IgD-negative memory B cell (primary cell): ENCODE data around the gene CCDC175. TPM values are rescaled to one million over a fixed set of nuclear protein-coding genes. Genes with fewer than 3 reads are reported as not detected.

Source experiments
- H3K27ac Mint-ChIP-seq, 3 donors: one replicate each; pipeline ENCODE4 v1.8.0; 2020 to 2022; ENCODE audit warnings: mild to moderate bottlenecking in 3 of 3, mixed read lengths in 3 of 3, moderate library complexity in 1 of 3
- H3K27me3 Mint-ChIP-seq: one replicate; pipeline ENCODE4 v1.8.0; 2021; ENCODE audit warnings: mixed read lengths
- H3K36me3 Mint-ChIP-seq: one replicate; pipeline ENCODE4 v1.8.0; 2020; ENCODE audit warnings: mild to moderate bottlenecking, mixed read lengths
- H3K4me1 Mint-ChIP-seq, 3 donors: one replicate each; pipeline ENCODE4 v1.8.0; 2020 to 2022; ENCODE audit warnings: mixed read lengths in 3 of 3, mild to moderate bottlenecking in 1 of 3
- H3K4me3 Mint-ChIP-seq, 4 donors: one replicate each; pipeline ENCODE4 v1.8.0; 2020 to 2022; ENCODE audit warnings: mild to moderate bottlenecking in 4 of 4, mixed read lengths in 4 of 4, moderate library complexity in 3 of 4
- H3K9me3 Mint-ChIP-seq, 3 donors: one replicate each; pipeline ENCODE4 v1.8.0; 2020 to 2021; ENCODE audit warnings: mixed read lengths in 3 of 3, mild to moderate bottlenecking in 1 of 3
- polyA plus RNA-seq: library from polyadenylated mRNA; unstranded; fragments of 300-500 nt; fragmentation: Illumina TruSeq; gene quantifications from one replicate; pipeline ENCODE4 v1.2.3, GENCODE V29; 2021

CCDC175 gene
- polyA plus RNA-seq, 1 donor from 2014 or later = not detected

DNA sequence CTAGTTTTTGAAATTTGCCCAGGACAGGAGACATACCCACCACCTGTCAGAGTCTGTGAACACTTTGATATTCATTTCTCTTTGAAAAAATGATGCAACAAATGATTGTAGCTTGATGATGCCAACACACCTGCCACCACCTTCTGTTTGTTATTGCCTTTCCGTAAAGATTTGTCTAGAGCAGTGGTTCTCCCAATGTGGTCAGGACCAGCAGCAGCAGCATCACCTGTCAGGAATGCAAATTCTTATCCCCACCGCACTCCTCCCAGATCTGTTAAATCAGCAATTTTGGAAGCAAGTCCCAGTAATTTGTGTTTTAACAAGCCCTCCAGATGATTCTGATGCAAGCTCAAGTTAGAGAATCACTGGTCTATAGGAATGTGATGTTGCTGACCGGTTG lies 9.9 kb downstream of the CCDC175 start:
- Mint-ChIP-seq H3K27ac (no peak overlapping the region), H3K4me3 (no peak overlapping the region), H3K36me3 (no peaks in the 10 kb centered on the region), H3K9me3 (no peaks in the 10 kb centered on the region), H3K4me1 (no peaks in the 10 kb centered on the region), H3K27me3 (peaks cover 19% of the 10 kb centered on the region)

DNA sequence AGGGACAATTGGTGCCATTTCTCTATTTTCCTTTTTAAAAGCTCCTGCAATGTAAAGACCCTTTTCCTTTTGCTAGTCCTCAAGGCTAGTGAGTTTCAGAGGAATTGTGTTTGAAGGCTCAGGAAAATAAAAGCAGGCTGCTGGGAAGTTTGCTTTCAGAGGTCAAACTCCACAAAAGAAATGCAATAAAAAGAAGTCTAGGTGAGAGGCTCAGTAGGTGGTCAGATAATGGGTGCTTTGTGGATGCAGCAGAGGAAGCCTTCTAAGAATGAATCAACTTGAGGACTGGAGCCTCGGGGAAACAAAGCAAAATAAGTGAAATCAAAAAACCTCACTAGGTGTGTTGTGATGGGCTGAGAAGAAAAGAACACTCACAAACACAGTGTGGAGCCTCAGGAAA lies 10.3 kb downstream of the CCDC175 start:
- no peaks in the 10 kb centered on the region for H3K4me1 Mint-ChIP-seq
- no peaks in the 10 kb centered on the region for H3K9me3 Mint-ChIP-seq
- no peak overlapping the region for H3K27ac Mint-ChIP-seq
- H3K27me3 Mint-ChIP-seq = peaks cover 19% of the 10 kb centered on the region
- no peaks in the 10 kb centered on the region for H3K36me3 Mint-ChIP-seq
- H3K4me3 Mint-ChIP-seq = no peak overlapping the region

DNA sequence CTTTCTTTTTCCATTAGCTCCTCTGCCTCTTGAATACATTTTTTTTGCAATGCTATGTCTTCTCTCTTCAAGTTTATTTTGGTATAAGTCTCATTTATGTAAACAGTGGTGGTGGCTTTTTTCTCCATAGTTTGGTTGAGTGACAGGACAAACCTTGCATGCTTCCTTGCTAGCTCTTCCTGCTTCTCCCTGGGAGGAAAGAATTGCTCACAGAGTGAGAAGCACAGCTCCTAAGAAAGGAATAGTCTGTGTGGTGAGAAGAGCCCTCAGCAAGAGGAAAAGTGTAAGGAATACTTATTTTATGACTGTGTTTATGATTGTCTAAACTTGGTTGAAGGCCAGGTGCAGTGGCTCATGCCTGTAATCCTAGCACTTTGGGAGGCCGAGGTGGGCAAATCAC lies 11.5 kb downstream of the CCDC175 start:
- no peaks in the 10 kb centered on the region for H3K4me1 Mint-ChIP-seq
- H3K27me3 Mint-ChIP-seq = peaks cover 16% of the 10 kb centered on the region
- H3K27ac Mint-ChIP-seq = no peak overlapping the region
- H3K4me3 Mint-ChIP-seq = no peak overlapping the region
- H3K9me3 Mint-ChIP-seq = no peaks in the 10 kb centered on the region
- no peaks in the 10 kb centered on the region for H3K36me3 Mint-ChIP-seq

DNA sequence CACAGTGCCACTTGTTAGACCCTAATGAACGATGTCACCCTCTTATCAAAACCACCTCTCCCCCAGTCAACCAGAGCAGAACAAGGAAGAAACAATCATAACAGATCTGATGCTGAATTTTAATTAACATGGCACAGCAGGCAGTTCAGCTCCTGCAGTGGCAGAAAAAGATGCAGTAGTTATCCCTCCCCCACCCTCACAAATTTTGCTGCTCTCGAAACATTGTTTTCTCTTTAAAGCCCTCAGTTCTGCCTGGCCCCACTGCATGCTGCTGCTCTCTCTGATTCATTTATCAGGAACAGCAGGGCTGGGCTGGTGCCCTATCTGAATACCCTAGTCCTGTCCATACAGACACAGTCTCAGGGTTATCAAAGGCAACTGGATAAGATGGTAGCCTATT lies 12.2 kb downstream of the CCDC175 start:
- Mint-ChIP-seq H3K4me3 (no peak overlapping the region), H3K27ac (no peak overlapping the region), H3K9me3 (no peaks in the 10 kb centered on the region), H3K36me3 (no peaks in the 10 kb centered on the region), H3K4me1 (no peaks in the 10 kb centered on the region), H3K27me3 (peaks cover 16% of the 10 kb centered on the region)

DNA sequence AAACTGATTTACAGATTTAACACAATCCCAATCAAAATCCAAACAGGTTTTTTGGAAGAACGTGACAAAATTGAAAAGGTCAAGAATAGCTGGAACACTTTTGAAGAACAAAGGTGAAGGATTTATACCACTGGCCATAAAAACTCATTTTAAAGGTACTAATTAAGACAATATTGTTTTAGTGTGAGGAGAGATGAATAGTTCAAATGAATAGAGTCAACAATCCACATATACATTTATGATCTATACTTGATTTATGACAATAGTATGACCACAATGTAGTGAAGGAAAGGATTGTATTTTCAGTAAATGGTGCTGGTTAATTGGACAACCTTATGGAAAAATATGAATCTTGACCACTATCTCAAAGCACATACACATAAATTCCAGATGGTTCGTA lies 29.3 kb downstream of the CCDC175 start:
- no peaks in the 10 kb centered on the region for H3K36me3 Mint-ChIP-seq
- no peak overlapping the region for H3K27ac Mint-ChIP-seq
- H3K27me3 Mint-ChIP-seq = peaks cover 17% of the 10 kb centered on the region

DNA sequence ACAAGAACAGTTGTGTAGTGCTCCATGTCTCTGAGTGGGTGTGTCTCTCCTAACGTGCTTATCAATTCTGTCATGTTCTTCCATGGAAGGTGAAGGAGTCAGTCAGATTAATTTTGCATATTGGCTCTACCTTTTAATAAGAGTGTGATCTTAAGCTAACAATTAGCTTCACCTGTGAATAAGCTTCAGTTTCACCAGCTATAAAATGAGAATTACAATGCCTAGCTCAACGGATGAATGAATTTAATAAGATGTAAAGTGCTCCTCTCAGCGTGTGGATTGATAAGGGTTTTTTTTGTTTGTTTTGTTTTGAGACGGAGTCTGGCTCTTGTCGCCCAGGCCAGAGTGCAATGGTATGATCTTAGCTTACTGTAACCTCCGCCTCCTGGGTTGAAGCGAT lies 32.7 kb downstream of the CCDC175 start:
- Mint-ChIP-seq H3K9me3 (no peaks in the 10 kb centered on the region), H3K27ac (no peak overlapping the region), H3K36me3 (no peaks in the 10 kb centered on the region), H3K4me3 (no peak overlapping the region), H3K27me3 (peaks cover 15% of the 10 kb centered on the region), H3K4me1 (peaks cover 2 to 3% (median 2%) of the 10 kb centered on the region in 3 donors)

More for the DNA sequence above, 29.3 kb downstream of the CCDC175 start:
- no peaks in the 10 kb centered on the region for H3K4me1 Mint-ChIP-seq
- no peak overlapping the region for H3K4me3 Mint-ChIP-seq
- no peaks in the 10 kb centered on the region for H3K9me3 Mint-ChIP-seq

DNA sequence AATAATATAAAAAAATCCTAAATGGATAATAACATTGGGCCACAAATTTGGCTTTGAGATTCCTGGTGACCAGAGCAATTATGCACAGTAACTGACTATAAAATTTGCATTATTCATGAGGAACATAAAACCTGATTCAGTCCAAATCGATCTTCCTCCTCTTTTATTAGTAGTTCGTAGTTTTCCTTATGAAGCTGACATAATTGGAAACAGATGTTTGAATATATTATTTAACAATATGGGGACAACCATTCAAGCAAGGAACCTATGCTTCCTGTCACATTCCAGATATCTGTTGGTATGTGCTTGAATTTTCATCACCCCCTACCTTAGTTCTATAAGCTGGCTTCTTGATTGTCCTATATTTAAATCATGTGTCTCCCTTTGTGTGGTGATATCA lies 34.9 kb downstream of the CCDC175 start:
- H3K27me3 Mint-ChIP-seq = peaks cover 9% of the 10 kb centered on the region
- peaks cover 2 to 8% (median 6%) of the 10 kb centered on the region in 3 donors for H3K4me1 Mint-ChIP-seq
- no peak overlapping the region for H3K27ac Mint-ChIP-seq
- no peaks in the 10 kb centered on the region for H3K9me3 Mint-ChIP-seq
- no peaks in the 10 kb centered on the region for H3K36me3 Mint-ChIP-seq
- H3K4me3 Mint-ChIP-seq = no peak overlapping the region

DNA sequence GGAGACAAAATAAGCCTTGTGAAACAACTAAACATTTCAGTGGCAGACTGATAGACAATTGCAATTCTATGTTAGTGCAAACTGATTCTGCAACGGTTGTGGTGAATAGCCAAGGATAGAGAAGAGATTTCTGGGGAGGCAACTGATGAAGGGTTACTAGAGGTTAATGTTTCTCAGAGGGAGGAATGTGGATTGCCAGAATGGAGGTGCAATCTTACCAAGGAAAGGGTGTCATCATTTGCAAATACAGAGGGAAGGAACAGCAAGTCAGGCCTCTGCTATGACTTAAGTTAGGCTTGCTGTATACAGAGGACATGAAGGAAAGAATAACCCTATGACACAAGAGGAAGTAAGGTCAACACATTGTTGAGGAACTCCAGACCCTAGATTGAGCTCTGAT lies 35.8 kb downstream of the CCDC175 start:
- Mint-ChIP-seq H3K4me1 (peaks cover 2 to 8% (median 6%) of the 10 kb centered on the region in 3 donors), H3K9me3 (no peaks in the 10 kb centered on the region), H3K27me3 (peaks cover 12% of the 10 kb centered on the region), H3K4me3 (no peak overlapping the region), H3K27ac (no peak overlapping the region), H3K36me3 (no peaks in the 10 kb centered on the region)

DNA sequence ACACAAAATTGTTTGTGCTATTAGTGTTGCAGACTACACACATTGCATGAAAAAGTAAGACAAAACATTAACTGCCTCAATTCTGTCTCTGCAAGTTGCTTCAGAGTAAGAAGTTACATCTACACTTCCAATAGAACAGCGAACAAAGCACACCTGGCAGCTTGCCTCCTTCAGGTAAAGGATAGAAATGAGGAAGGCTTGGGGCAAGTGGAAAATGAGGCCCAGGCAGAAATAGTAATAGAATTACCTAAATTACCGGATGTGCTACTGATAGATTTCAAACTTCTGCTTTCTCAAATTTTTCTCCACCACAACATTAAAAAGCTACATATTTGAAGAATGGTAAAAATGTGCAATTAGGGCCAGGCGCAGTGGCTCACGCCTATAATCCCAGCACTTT lies 37.7 kb downstream of the CCDC175 start:
- H3K36me3 Mint-ChIP-seq = no peaks in the 10 kb centered on the region
- H3K4me3 Mint-ChIP-seq = no peak overlapping the region
- H3K27me3 Mint-ChIP-seq = peaks cover 10% of the 10 kb centered on the region
- H3K27ac Mint-ChIP-seq = no peak overlapping the region
- peaks cover 0 to 4% (median 0%) of the 10 kb centered on the region in 3 donors for H3K9me3 Mint-ChIP-seq
- H3K4me1 Mint-ChIP-seq = peaks cover 2 to 8% (median 6%) of the 10 kb centered on the region in 3 donors

DNA sequence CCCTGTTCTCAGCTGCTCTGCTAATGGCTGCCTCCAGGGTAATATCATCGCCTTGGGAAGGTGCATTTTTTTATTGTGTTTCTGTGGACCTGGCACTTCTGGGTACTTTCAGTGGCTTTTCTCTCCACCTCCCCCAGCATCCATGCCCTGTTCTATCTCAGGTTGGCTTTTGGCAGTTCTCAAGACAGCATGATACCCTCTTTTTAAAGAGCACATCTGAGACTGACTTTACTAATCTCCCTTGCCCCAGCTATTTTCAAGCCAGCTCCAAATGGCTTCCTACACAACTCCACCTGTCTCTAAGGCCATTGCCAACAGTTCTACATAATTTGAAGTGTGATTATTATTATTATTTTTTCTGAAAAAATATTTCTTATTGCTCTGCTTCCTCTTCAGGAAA lies 39.1 kb downstream of the CCDC175 start:
- Mint-ChIP-seq H3K4me1 (peaks cover 2 to 8% (median 6%) of the 10 kb centered on the region in 3 donors), H3K27ac (peak overlapping the region in 1 of 3 donors; percentile 24), H3K4me3 (no peak overlapping the region), H3K36me3 (no peaks in the 10 kb centered on the region), H3K27me3 (peaks cover 7% of the 10 kb centered on the region), H3K9me3 (peaks cover 0 to 4% (median 0%) of the 10 kb centered on the region in 3 donors)

DNA sequence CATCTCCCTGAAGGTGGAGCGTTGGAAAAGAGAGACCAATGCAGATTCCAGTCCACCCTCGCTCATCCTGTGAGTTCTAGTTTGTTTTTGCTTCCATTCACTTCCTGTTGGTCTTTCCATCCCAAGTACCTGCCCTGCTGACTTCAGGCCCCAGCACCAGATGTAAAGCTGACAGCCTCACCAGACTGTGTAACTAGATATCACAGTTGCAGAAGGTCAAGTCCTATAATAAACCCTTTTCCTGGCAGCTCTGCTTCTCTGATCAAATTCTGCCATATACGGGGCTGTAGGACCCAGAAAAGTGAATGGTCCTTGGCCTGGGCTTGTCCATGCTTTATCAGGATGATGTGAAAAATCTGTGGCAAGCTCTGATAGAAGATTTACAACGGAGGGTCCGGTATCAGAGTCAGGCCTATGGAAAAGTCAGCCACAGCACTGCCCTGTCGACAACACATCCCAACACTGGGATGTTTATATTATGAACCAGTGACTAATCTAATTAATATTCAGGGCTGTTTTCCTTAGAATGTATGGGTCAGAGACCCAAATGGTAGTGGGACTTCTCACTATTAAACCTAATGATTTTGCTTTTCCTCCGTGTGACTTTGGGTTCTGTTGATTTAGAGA lies 42.1 kb downstream of the CCDC175 start:
- Mint-ChIP-seq H3K27me3 (peaks cover 9% of the 10 kb centered on the region), H3K9me3 (peaks cover 0 to 6% (median 0%) of the 10 kb centered on the region in 3 donors), H3K36me3 (no peaks in the 10 kb centered on the region), H3K4me3 (no peak overlapping the region), H3K27ac (no peak overlapping the region), H3K4me1 (peaks cover 2 to 8% (median 6%) of the 10 kb centered on the region in 3 donors)

DNA sequence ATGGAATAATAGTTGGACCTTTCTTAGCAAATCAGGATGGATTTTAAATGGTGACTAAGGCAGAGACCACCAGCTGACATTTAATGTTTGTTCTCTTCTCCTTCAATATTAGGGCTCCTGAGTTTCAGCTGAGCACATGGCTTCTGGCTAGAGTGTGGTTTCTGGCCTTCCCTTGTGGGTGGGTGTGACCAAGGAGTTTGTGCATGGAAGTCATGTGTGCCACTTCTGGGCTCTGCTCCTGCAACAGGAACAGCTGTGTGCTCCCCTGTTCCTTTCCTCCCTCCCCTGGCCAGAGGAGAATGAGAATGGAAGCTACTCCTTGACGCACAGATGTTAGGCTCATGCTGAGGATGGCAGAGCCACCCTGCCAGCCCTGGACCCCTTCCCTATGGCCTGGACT lies 44.2 kb downstream of the CCDC175 start:
- Mint-ChIP-seq H3K27me3 (peaks cover 7% of the 10 kb centered on the region), H3K4me3 (no peak overlapping the region), H3K36me3 (peaks cover 3% of the 10 kb centered on the region), H3K9me3 (peaks cover 0 to 9% (median 3%) of the 10 kb centered on the region in 3 donors), H3K27ac (no peak overlapping the region), H3K4me1 (no peaks in the 10 kb centered on the region)

DNA sequence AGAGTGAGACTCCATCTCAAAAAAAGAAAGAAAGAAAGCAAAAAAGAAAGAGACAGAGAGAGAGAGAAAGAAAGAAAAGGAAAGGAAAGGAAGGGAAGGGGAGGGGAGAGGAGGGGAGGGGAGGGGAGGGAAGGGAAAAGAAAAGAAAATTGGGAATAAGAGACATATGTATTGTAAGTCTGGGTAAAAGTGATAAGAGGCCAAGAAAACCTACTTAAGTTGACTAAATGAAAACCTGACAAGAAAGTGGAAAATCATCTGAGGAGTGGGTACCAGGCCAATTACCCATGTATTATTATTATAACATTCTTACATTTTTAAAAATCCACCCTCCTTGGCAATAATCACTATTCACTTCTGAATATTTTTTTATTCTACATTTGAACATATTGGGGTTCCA lies 46.3 kb downstream of the CCDC175 start:
- no peak overlapping the region for H3K27ac Mint-ChIP-seq
- H3K36me3 Mint-ChIP-seq = peaks cover 3% of the 10 kb centered on the region

DNA sequence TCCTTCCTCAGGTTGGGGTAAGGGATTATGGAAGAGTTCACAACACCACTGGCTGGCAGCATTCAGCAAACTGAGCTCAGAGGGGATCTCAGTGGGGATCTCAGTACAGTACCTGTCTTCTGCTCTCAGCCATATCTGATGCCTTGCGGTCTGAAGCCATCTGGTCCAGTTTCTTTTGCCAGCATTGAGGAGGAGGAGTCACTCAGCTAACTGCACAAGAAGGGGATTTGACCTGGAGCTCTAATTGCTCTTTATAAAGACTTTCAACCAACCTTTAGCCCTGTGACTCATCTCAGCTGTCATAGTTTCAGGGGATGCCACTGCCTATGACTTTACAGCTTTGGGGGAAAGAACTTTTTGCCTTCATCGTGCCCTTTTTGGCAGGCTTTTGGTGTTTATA lies 47.4 kb downstream of the CCDC175 start:
- no peak overlapping the region for H3K27ac Mint-ChIP-seq
- H3K9me3 Mint-ChIP-seq = peaks cover 0 to 8% (median 3%) of the 10 kb centered on the region in 3 donors
- no peaks in the 10 kb centered on the region for H3K4me1 Mint-ChIP-seq
- no peak overlapping the region for H3K4me3 Mint-ChIP-seq
- peaks cover 3% of the 10 kb centered on the region for H3K27me3 Mint-ChIP-seq
- H3K36me3 Mint-ChIP-seq = peaks cover 3% of the 10 kb centered on the region

More for the DNA sequence above, 46.3 kb downstream of the CCDC175 start:
- H3K9me3 Mint-ChIP-seq = peaks cover 0 to 9% (median 3%) of the 10 kb centered on the region in 3 donors
- H3K4me3 Mint-ChIP-seq = no peak overlapping the region
- no peaks in the 10 kb centered on the region for H3K4me1 Mint-ChIP-seq
- H3K27me3 Mint-ChIP-seq = peaks cover 2% of the 10 kb centered on the region

DNA sequence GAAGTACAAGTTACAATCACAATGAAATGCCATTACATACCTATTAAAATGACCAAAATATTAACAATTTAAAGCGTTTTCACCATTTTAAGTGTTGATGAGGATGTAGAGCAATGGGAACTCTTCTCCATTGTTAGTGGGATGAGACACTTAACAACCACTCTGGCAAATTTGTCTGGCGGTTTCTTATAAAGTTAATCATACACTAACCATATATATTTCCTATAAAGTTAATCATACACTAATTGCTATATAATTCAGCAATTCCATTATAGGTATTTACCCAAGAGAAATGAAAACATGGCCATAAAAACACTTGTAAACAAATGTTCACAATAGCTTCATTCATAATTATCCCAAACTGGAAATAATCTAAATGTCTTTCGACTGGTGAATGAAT lies 56.4 kb downstream of the CCDC175 start:
- Mint-ChIP-seq H3K4me1 (no peaks in the 10 kb centered on the region), H3K36me3 (no peaks in the 10 kb centered on the region), H3K4me3 (no peak overlapping the region), H3K9me3 (no peaks in the 10 kb centered on the region), H3K27me3 (peaks cover 3% of the 10 kb centered on the region), H3K27ac (no peak overlapping the region)

DNA sequence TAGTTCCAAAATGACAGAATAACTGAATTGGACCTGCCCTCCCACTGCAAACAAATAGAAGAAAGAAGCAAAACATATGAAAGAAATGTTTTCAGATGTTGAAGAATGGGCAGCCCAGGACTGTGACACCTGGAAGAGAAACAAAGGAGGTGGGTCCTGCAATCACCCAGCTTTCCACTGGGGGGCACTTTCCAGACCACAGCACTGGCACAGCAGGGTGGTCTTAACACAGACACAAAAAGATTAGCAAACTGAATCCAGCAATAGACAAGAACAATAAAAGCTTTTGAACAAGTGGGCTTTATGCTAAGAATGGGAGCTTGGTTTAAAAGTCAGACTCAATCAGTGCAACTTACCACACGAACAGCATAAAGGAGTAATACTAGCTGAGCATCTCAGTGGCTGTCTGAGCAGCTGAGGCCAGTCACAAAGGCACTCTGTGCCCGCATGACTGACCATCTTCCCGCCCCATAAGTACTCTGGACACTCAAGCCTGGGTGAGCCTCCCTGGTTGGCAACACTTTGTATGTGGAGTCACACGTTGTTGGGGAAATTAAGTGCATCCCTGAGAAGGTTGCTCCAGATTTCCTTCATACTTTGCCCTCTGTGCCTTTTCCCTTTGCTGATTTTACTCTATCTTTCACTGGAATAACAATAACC lies 64.6 kb downstream of the CCDC175 start:
- no peak overlapping the region for H3K4me3 Mint-ChIP-seq
- peak overlapping the region in 1 of 3 donors; percentile 51 for H3K27ac Mint-ChIP-seq
- peaks cover 7% of the 10 kb centered on the region for H3K27me3 Mint-ChIP-seq
- peaks cover 0 to 3% (median 0%) of the 10 kb centered on the region in 3 donors for H3K9me3 Mint-ChIP-seq
- peaks cover 2% of the 10 kb centered on the region for H3K36me3 Mint-ChIP-seq
- no peaks in the 10 kb centered on the region for H3K4me1 Mint-ChIP-seq
